Activated B cell treated with CpG ODN at 0.5 μM for 24 hours (primary cell): ENCODE data around the gene RHEB. TPM values are rescaled to one million over a fixed set of nuclear protein-coding genes. Genes with fewer than 3 reads are reported as not detected.

Experiments used
- ATAC-seq: fragments of 200-7000 bp; cut with Tn5 transposase; one replicate; pipeline ENCODE4 v1.10.0; 2021; ENCODE audit warnings: low read depth, mild to moderate bottlenecking, moderate library complexity
- CTCF ChIA-PET: fragments of 350-600 bp; sonication (Branson Sonifier 250); formaldehyde crosslinking; loops from one replicate; lab custom pipeline; 2021; ENCODE audit warnings: antibody characterized with exemption; lab: Charles Lee
- POLR2A ChIA-PET: fragments of 350-600 bp; sonication (Branson Sonifier 250); formaldehyde crosslinking; loops from one replicate; lab custom pipeline; 2021; ENCODE audit warnings: antibody characterized with exemption; lab: Charles Lee
- DNase-seq: peaks from one replicate; pipeline ENCODE4 v3.0.0; 2022
- H3K27ac Mint-ChIP-seq: one replicate; pipeline ENCODE4 v1.8.0; 2020; ENCODE audit warnings: mixed read lengths
- H3K27me3 Mint-ChIP-seq: one replicate; pipeline ENCODE4 v1.8.0; 2021; ENCODE audit warnings: mixed read lengths
- H3K36me3 Mint-ChIP-seq: one replicate; pipeline ENCODE4 v1.8.0; 2021; ENCODE audit warnings: low read depth, mixed read lengths
- H3K4me1 Mint-ChIP-seq: one replicate; pipeline ENCODE4 v1.8.0; 2021; ENCODE audit warnings: mixed read lengths
- H3K4me3 Mint-ChIP-seq: one replicate; pipeline ENCODE4 v1.8.0; 2020; ENCODE audit warnings: mild to moderate bottlenecking, mixed read lengths
- H3K9me3 Mint-ChIP-seq: one replicate; pipeline ENCODE4 v1.8.0; 2020; ENCODE audit warnings: mixed read lengths
- intact Hi-C: fragments of 100-400 bp; cut with micrococcal nuclease; formaldehyde crosslinking; loops from one replicate; pipeline ENCODE4 v1.15.1; 2024
- total RNA-seq: library from RNA; stranded (reverse); gene quantifications from 2 replicates; pipeline ENCODE4 v1.2.3, GENCODE V29; 2022
- TF ChIP-seq, protein P1 (sequence below): fragments of 200-600 bp; IDR thresholded peaks from one replicate; pipeline ENCODE4 v1.8.0; 2022; ENCODE audit warnings: antibody characterized with exemption, mild to moderate bottlenecking

The RHEB gene
- total RNA-seq, 1 donor from 2014 or later, result 32.8 TPM

DNA sequence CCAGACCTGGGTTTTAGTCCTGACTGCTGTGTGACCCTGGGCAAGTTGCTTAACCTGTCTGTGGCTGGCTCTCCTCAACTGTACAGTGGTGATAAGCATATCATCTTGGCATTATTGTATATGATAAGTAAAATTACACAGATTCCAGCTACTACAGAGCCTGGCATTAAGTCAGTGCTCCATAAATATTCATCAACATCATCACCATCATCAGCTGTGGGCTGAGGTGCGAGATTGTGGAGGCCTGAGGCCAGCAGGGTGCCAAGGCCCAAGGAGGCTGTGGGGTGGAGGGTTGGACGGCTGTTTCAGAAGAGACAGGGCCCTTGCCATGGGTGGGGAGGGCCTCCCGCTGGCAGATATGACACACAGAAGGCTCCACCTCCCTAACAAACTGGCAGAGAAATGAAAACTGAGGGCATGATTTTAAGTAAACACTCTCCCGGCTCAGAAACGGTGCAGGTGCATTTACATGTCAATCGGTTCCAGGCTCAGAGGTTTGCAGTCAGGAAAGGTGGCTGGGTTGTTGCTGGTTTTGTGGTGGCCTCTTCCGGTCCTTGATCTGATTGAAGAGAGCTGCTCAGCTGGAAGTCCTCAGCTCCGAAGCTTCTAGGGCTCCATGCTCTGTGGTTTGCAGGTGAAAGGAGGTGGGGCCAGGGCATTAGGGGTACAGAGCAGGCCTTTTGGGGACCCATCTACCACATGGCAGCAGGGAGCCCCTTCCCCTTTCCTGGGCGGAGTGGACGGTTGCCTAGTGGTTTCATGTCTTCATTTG, 89.9 kb downstream of the RHEB start:
- Mint-ChIP-seq H3K36me3 (no peaks in the 10 kb centered on the region), H3K9me3 (no peaks in the 10 kb centered on the region), H3K27me3 (peaks cover 13% of the 10 kb centered on the region), H3K27ac (no peak overlapping the region), H3K4me1 (peaks cover 13% of the 10 kb centered on the region), H3K4me3 (no peak overlapping the region)
- TF ChIP-seq, protein P1, sequence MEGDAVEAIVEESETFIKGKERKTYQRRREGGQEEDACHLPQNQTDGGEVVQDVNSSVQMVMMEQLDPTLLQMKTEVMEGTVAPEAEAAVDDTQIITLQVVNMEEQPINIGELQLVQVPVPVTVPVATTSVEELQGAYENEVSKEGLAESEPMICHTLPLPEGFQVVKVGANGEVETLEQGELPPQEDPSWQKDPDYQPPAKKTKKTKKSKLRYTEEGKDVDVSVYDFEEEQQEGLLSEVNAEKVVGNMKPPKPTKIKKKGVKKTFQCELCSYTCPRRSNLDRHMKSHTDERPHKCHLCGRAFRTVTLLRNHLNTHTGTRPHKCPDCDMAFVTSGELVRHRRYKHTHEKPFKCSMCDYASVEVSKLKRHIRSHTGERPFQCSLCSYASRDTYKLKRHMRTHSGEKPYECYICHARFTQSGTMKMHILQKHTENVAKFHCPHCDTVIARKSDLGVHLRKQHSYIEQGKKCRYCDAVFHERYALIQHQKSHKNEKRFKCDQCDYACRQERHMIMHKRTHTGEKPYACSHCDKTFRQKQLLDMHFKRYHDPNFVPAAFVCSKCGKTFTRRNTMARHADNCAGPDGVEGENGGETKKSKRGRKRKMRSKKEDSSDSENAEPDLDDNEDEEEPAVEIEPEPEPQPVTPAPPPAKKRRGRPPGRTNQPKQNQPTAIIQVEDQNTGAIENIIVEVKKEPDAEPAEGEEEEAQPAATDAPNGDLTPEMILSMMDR, result no peak
- intact Hi-C loops, result no loop called here
- no peak for DNase-seq
- ChIA-PET POLR2A (no interaction called here), CTCF (no interaction called here)
- peak; percentile 28 for ATAC-seq

DNA sequence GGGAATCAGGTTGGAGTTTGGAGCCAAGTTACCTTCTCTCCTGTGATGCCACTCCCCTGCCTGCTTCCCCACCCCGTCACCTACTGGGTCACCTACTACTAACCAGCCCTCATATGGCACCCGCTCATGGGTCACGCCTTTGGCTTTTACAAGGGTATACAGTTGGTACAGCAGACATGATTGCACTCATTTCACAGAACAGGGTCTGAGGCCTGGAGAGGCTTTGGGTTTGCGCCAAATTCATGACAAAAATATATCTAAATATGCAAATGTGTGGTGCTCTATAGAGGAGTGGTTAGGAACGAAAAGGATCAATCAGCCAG, 90.5 kb downstream of the RHEB start:
- Mint-ChIP-seq H3K36me3 (no peaks in the 10 kb centered on the region), H3K9me3 (no peaks in the 10 kb centered on the region), H3K4me3 (no peak overlapping the region), H3K27me3 (peaks cover 13% of the 10 kb centered on the region), H3K4me1 (peaks cover 13% of the 10 kb centered on the region), H3K27ac (no peak overlapping the region)
- CTCF ChIA-PET, result no interaction called here
- intact Hi-C loops, result no loop called here
- TF ChIP-seq, protein P1, result no peak
- DNase-seq, result no peak
- no peak for ATAC-seq
- POLR2A ChIA-PET, result no interaction called here

DNA sequence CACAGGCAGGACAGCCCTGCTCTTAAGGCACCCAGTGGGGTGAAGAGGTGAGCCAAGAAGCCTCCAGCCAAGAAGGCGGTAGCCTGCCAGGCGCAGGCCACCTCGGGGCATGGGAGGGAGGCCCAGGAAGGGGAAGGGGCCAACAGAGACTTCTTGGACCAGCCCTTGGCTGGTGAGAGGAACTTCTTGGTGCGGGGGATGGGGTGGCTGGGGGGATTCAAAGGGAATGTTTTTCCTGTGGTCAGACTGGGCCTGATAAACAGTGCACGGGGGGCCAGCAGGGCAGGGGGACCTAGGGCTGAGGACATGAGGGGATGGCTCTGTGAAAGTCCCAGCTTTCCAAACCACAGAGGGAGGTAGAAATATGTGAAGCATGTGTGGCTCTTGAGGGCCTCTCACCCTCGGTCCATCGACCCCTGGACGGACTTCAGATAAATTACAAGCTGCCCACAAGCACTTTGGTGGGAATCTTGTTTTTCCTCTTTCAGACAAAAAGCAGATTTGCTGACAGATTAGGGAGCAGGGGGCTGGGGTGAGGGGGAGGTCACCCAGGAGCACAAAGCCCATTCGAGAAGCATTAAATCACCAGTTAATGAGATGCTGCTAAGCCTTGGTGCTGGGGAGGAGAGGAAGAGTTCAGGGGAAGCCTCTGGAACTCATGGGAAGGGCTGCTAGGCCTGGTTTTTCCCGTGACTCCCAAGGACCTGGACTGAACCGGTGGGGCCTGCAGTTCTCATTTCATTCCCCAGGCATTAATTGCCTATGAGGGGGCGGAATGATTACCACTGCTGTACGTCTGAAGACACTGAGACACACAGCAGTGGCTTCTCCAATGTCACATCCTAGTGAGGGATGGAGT, 91.1 kb downstream of the RHEB start:
- Mint-ChIP-seq H3K4me1 (peaks cover 13% of the 10 kb centered on the region), H3K36me3 (no peaks in the 10 kb centered on the region), H3K4me3 (no peak overlapping the region), H3K27me3 (peaks cover 13% of the 10 kb centered on the region), H3K9me3 (no peaks in the 10 kb centered on the region), H3K27ac (no peak overlapping the region)
- intact Hi-C loops, result no loop called here
- DNase-seq (no peak), ATAC-seq (no peak)
- TF ChIP-seq, protein P1, result no peak
- ChIA-PET CTCF (no interaction called here), POLR2A (no interaction called here)

DNA sequence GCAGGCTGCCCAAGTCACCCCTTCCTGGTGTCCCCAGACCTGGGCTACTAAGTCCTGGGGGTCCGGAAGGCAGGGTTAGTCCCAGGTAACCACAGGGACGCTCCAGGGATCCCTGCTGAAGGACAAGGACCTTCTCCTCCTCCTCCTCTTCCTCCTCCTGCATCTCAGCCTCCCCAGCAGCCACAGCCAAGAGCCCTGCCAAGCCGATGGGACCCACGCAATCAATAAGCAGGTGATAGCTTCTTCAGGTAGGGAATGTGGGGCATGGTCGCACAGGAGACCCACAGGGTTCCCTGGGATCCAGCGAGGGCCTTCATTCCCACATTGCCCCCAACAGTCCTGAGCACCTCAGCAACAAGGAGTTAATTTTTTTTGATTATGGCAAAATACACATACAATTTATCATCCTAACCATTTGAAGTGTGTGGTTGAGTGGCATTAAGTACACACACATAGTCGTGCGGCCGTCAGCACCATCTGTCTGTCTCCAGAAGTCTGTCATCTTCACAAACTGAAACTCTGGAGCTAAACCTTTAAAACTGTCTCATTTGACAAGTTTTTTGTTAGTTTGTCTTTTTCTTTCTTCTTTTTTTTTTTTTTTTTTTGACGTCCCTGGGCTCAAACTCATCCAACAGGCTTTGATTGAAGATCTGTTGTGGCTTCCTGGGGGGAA, 91.9 kb downstream of the RHEB start:
- no peak overlapping the region for H3K4me3 Mint-ChIP-seq

More for the DNA sequence above, 91.9 kb downstream of the RHEB start:
- Mint-ChIP-seq H3K4me1 (peaks cover 10% of the 10 kb centered on the region), H3K9me3 (no peaks in the 10 kb centered on the region), H3K27me3 (peaks cover 13% of the 10 kb centered on the region), H3K27ac (no peak overlapping the region), H3K36me3 (no peaks in the 10 kb centered on the region)
- DNase-seq (no peak), ATAC-seq (no peak)
- ChIA-PET POLR2A (no interaction called here), CTCF (no interaction called here)
- TF ChIP-seq, protein P1, result no peak
- intact Hi-C loops, result no loop called here
